Aorta (tissue), 5 donors: ENCODE measurements around the gene KCTD15. TPM values are rescaled to one million over a fixed set of nuclear protein-coding genes. Genes with fewer than 3 reads are reported as not detected.

Source experiments
- ATAC-seq: fragments of 200-7000 bp; cut with Tn5 transposase; one replicate; pipeline ENCODE4 v1.9.1; 2022; ENCODE audit warnings: moderate library complexity; ENCODE audit not compliant: low FRiP score
- DNase-seq, 2 donors: peaks; one replicate each; pipeline ENCODE4 v3.0.0-alpha.2; 2020
- H3K27ac ChIP-seq, 2 donors: one replicate each; pipeline ENCODE4 v1.5.1; 2013; ENCODE audit warnings: low read length in 2 of 2, mild to moderate bottlenecking in 2 of 2, moderate library complexity in 2 of 2, control low read depth in 1 of 2, inconsistent platforms in 1 of 2, low read depth in 1 of 2
- H3K27me3 ChIP-seq, 2 donors: one replicate each; pipeline ENCODE4 v1.6.1; 2013; ENCODE audit warnings: control low read depth in 1 of 2, low read length in 1 of 2, mild to moderate bottlenecking in 1 of 2, moderate library complexity in 1 of 2; ENCODE audit not compliant: insufficient read depth in 2 of 2, control insufficient read depth in 1 of 2
- H3K36me3 ChIP-seq, 2 donors: one replicate each; pipeline ENCODE4 v1.6.1; 2013; ENCODE audit warnings: control low read depth in 1 of 2, low read length in 1 of 2, mild to moderate bottlenecking in 1 of 2; ENCODE audit not compliant: insufficient read depth in 2 of 2, control insufficient read depth in 1 of 2
- H3K4me1 ChIP-seq, 2 donors: one replicate each; pipeline ENCODE4 v1.6.1; 2013; ENCODE audit warnings: low read length in 2 of 2, control low read depth in 1 of 2, mild to moderate bottlenecking in 1 of 2, moderate library complexity in 1 of 2; ENCODE audit not compliant: insufficient read depth in 2 of 2, control insufficient read depth in 1 of 2
- H3K4me3 ChIP-seq, 2 donors: one replicate each; pipeline ENCODE4 v1.5.1; 2013; ENCODE audit warnings: low read length in 2 of 2, control low read depth in 1 of 2, mild to moderate bottlenecking in 1 of 2
- H3K9me3 ChIP-seq: one replicate; pipeline ENCODE4 v1.6.1; 2013; ENCODE audit warnings: mild to moderate bottlenecking, low read length; ENCODE audit not compliant: control insufficient read depth
- WGBS, 2 donors: extraction: QIAGEN DNeasy Blood & Tissue Kit; methylation state at CpG; one replicate each; pipeline ENCODE4 v1.1.7; 2013; 5-methylcytosine and 5-hydroxymethylcytosine counted together
- intact Hi-C, 2 donors: fragments of 100-400 bp; cut with DNase I; formaldehyde crosslinking; loops; one replicate each; pipeline versions ENCODE4 v1.14.2 to v1.15.0; 2022
- polyA plus RNA-seq, 2 donors: library from polyadenylated mRNA; stranded (reverse); fragments of 200-250 nt; gene quantifications; one replicate each; pipeline ENCODE4 v1.2.3, GENCODE V29; 2013
- total RNA-seq, 2 donors: library from RNA; stranded (reverse); fragmentation: NEBNext Ultra II Directional; extraction: Animal tissue kit (Norgen Biotek cat#: 25700); gene quantifications; one replicate each; pipeline ENCODE4 v1.2.1, GENCODE V29; 2021
- donor health status: healthy with polysubstance abuse.
- donor health status: Bipolar disorder and iron deficiency.
- donor health status: DM: no; HTN: no; CAD: no.
- donor health status: DM: no; HTN: no; CAD: no.
- donor health status: DM: yes; HTN: yes; CAD: no.

KCTD15 gene
- total and polyA plus RNA-seq, 4 donors = 12.0 to 63.3 (median 42.5) TPM

DNA sequence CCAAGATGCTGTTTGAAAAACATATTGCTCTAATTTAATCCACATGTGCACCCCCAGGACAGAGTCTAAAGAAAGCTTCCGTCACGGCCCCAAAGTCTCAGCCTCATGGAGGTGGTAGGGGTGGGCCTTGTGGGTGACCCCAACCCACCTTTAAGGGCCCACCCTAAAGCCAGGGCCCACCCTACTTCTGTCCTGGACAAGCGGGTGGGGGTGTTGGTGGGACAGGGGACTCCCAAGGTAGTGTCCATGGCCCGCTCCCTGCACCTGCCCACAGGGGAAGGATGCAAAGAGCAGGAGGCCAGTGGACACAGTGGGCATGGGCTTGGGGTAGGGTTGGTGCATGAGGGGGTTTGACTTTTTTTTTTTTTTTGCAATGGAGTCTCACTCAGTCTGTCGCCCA, 66.8 kb downstream of the KCTD15 start:
- Histone ChIP-seq H3K27me3 (no peaks in the 10 kb centered on the region), H3K4me3 (no peak overlapping the region), H3K9me3 (no peaks in the 10 kb centered on the region), H3K36me3 (no peaks in the 10 kb centered on the region), H3K4me1 (no peaks in the 10 kb centered on the region), H3K27ac (no peak overlapping the region)
- intact Hi-C loops = no loop called here
- WGBS, 2 donors = 95 to 97% methylated on average over 5 of the region's 5 CpGs
- DNase-seq = no peak
- ATAC-seq = no peak

- ATAC-seq = no peak
- Histone ChIP-seq H3K27ac (no peak overlapping the region), H3K27me3 (no peaks in the 10 kb centered on the region), H3K9me3 (no peaks in the 10 kb centered on the region), H3K4me3 (no peak overlapping the region), H3K4me1 (no peaks in the 10 kb centered on the region), H3K36me3 (no peaks in the 10 kb centered on the region)
- 63 to 90% methylated on average over 3 of the region's 3 CpGs for WGBS, 2 donors
- intact Hi-C loops = no loop called here
- no peak for DNase-seq
Measured at GRCh38 chr19:33864311-33864850, 67.7 kb downstream of the KCTD15 start.

DNA sequence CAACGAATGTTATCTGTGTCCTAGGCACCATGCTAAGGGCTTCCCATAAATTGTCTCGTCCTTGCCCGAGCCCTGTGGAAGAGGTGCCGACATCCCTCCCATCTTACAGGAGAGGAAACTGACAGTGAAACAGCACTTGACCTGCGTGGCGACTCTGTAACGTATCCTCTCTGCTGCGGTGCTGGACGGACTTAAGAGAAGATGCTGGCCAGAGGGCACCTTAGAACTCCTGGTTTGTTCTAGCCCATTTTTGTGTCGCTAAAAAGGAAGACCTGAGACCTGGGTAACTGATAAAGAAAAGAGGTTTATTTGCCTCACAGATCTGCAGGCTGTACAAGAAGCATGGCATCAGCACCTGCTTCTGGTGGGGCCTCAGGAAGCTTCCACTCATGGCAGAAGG, 68.6 kb downstream of the KCTD15 start:
- no peaks in the 10 kb centered on the region for H3K9me3 ChIP-seq
- no peak overlapping the region for H3K27ac ChIP-seq
- no peak overlapping the region for H3K4me3 ChIP-seq
- WGBS, 2 donors = 92 to 94% methylated on average over 10 of the region's 10 CpGs
- no peaks in the 10 kb centered on the region for H3K4me1 ChIP-seq
- H3K36me3 ChIP-seq = no peaks in the 10 kb centered on the region
- DNase-seq (no peak), ATAC-seq (no peak)
- intact Hi-C loops = loop anchor here in 1 of 2 donors (5.0 kb wide), 1 partner anchor 68 kb away; the partner anchor contains the start of gene KCTD15
- no peaks in the 10 kb centered on the region for H3K27me3 ChIP-seq

Other genes with a start within 250 kb of the KCTD15 start
- gene CHST8, start 174.9 kb upstream of the KCTD15 start, total RNA-seq = 1 to 10 TPM in 1 of 2 donors, under 1 TPM in 1; 0.96 to 1.4 TPM
- under 1 TPM in 1 of 2 donors, not detected in 1; 0.36 TPM for gene CHST8, start 174.9 kb upstream of the KCTD15 start, polyA plus RNA-seq